IMR-90 (cell line): ENCODE data around the gene NOVA2. TPM values are rescaled to one million over a fixed set of nuclear protein-coding genes. Genes with fewer than 3 reads are reported as not detected.

Experiments used
- ATAC-seq: fragments of 200-7000 bp; cut with Tn5 transposase; 2 replicates; pipeline ENCODE4 v1.9.1; 2020; ENCODE audit warnings: low read depth, mild to moderate bottlenecking, moderate library complexity
- BruUV-seq: library from RNA; stranded (reverse); fragments of 400-500 nt; replicated peaks from 2 replicates; lab custom pipeline; 2021; lab: Mats Ljungman, UMichigan
- CTCF ChIA-PET: fragments of 300-600 bp; formaldehyde crosslinking; extraction: SDS; loops from one replicate; lab custom pipeline; 2021; ENCODE audit warnings: antibody characterized with exemption; lab: Yijun Ruan, JAX
- POLR2A ChIA-PET: fragments of 300-600 bp; sonication (Branson Sonifier 250); formaldehyde crosslinking; loops from one replicate; lab custom pipeline; 2022; ENCODE audit warnings: antibody characterized with exemption; ENCODE audit not compliant: unreplicated experiment; lab: Charles Lee
- DNase-seq: peaks from one replicate; pipeline ENCODE4 v3.0.0; 2013
- H2AFZ ChIP-seq: replicated peaks from 2 replicates; pipeline ENCODE3; 2013; ENCODE audit warnings: low read length, mild to moderate bottlenecking; ENCODE audit not compliant: poor library complexity
- H2AK5ac ChIP-seq: 2 replicates; pipeline ENCODE4 v1.6.1; 2013; ENCODE audit warnings: low read depth, low read length, inconsistent platforms
- H2AK9ac ChIP-seq: replicated peaks from 2 replicates; pipeline ENCODE3; 2013; ENCODE audit warnings: mild to moderate bottlenecking, low read depth, low read length, moderate library complexity; ENCODE audit not compliant: poor library complexity
- H2BK120ac ChIP-seq: 2 replicates; pipeline ENCODE4 v1.6.1; 2013; ENCODE audit warnings: low read depth, low read length, inconsistent platforms
- H2BK15ac ChIP-seq: 3 replicates; pipeline ENCODE4 v1.6.1; 2013; ENCODE audit warnings: low read depth, low read length, inconsistent platforms
- H2BK20ac ChIP-seq: 2 replicates; pipeline ENCODE4 v1.6.1; 2013; ENCODE audit warnings: low read depth, mild to moderate bottlenecking, inconsistent platforms, low read length, moderate library complexity
- H2BK5ac ChIP-seq: 2 replicates; pipeline ENCODE4 v1.6.1; 2013; ENCODE audit warnings: mild to moderate bottlenecking, low read depth, low read length, inconsistent platforms; ENCODE audit not compliant: poor library complexity, severe bottlenecking
- H3K14ac ChIP-seq: replicated peaks from 2 replicates; pipeline ENCODE4 v1.6.1; 2013; ENCODE audit warnings: low read depth, low read length, inconsistent platforms
- H3K18ac ChIP-seq: 2 replicates; pipeline ENCODE4 v1.6.1; 2013; ENCODE audit warnings: low read depth, low read length, control low read depth
- H3K23ac ChIP-seq: 2 replicates; pipeline ENCODE4 v1.6.1; 2013; ENCODE audit warnings: low read depth, low read length, inconsistent platforms
- H3K27ac ChIP-seq: 2 replicates; pipeline ENCODE4 v1.5.1; 2013; ENCODE audit warnings: mild to moderate bottlenecking, control low read depth, low read length; ENCODE audit not compliant: insufficient read depth
- H3K27me3 ChIP-seq: 2 replicates; pipeline ENCODE4 v1.6.1; 2013; ENCODE audit warnings: low read length; ENCODE audit not compliant: control insufficient read depth, insufficient read depth
- H3K36me3 ChIP-seq: 2 replicates; pipeline ENCODE4 v1.6.1; 2013; ENCODE audit warnings: low read length, mixed read lengths; ENCODE audit not compliant: control insufficient read depth, insufficient read depth
- H3K4ac ChIP-seq: 2 replicates; pipeline ENCODE4 v1.6.1; 2013; ENCODE audit warnings: low read depth, low read length, inconsistent platforms
- H3K4me1 ChIP-seq: 2 replicates; pipeline ENCODE4 v1.6.1; 2013; ENCODE audit warnings: low read length, mixed read lengths; ENCODE audit not compliant: control insufficient read depth, insufficient read depth
- H3K4me2 ChIP-seq: 2 replicates; pipeline ENCODE4 v1.6.1; 2013; ENCODE audit warnings: low read depth, mild to moderate bottlenecking, control low read depth, low read length, moderate library complexity
- H3K4me3 ChIP-seq: 2 replicates; pipeline ENCODE4 v1.5.1; 2013; ENCODE audit warnings: low read depth, mild to moderate bottlenecking, control low read depth, low read length, moderate library complexity; ENCODE audit not compliant: insufficient read depth
- H3K56ac ChIP-seq: 2 replicates; pipeline ENCODE4 v1.6.1; 2013; ENCODE audit warnings: low read length, inconsistent platforms; ENCODE audit not compliant: insufficient read depth; ENCODE audit errors: extremely low read depth
- H3K79me1 ChIP-seq, 2 experiments: 2 replicates each; pipeline ENCODE4 v1.6.1; 2013; ENCODE audit warnings: low read length in 2 of 2, inconsistent platforms in 1 of 2, low read depth in 1 of 2
- H3K9ac ChIP-seq: 2 replicates; pipeline ENCODE4 v1.6.1; 2013; ENCODE audit warnings: low read depth, low read length, control low read depth
- H3K9me1 ChIP-seq: 2 replicates; pipeline ENCODE4 v1.6.1; 2013; ENCODE audit warnings: low read length, inconsistent platforms; ENCODE audit not compliant: insufficient read depth
- H3K9me3 ChIP-seq: 2 replicates; pipeline ENCODE4 v1.6.1; 2013; ENCODE audit warnings: low read length; ENCODE audit not compliant: control insufficient read depth, insufficient read depth
- H4K20me1 ChIP-seq: 2 replicates; pipeline ENCODE4 v1.6.1; 2013; ENCODE audit warnings: low read length, inconsistent platforms; ENCODE audit not compliant: insufficient read depth
- H4K5ac ChIP-seq: 2 replicates; pipeline ENCODE4 v1.6.1; 2013; ENCODE audit warnings: mild to moderate bottlenecking, low read depth, low read length, control low read depth
- H4K8ac ChIP-seq, 2 experiments: 2 replicates each; pipeline ENCODE4 v1.6.1; 2013; ENCODE audit warnings: low read depth in 2 of 2, low read length in 2 of 2, control low read depth in 1 of 2, inconsistent platforms in 1 of 2
- H4K91ac ChIP-seq: 2 replicates; pipeline ENCODE4 v1.6.1; 2013; ENCODE audit warnings: low read depth, low read length, inconsistent platforms; ENCODE audit not compliant: insufficient read depth
- CEBPB ChIP-seq: IDR thresholded peaks from 2 replicates; pipeline ENCODE4 v1.6.1; 2012; ENCODE audit warnings: low read depth, low read length, improper control_type of control experiment
- CHD1 ChIP-seq: IDR thresholded peaks from 2 replicates; pipeline ENCODE4 v1.6.1; 2012; ENCODE audit warnings: low read depth, low read length, improper control_type of control experiment
- FOS ChIP-seq: fragments of 150-350 bp; IDR thresholded peaks from 2 replicates; pipeline ENCODE4 v1.6.1; 2016; ENCODE audit warnings: low read depth, low read length
- MAFK ChIP-seq: IDR thresholded peaks from 2 replicates; pipeline ENCODE4 v1.6.1; 2012; ENCODE audit warnings: low read depth, low read length, improper control_type of control experiment
- MAZ ChIP-seq: IDR thresholded peaks from 2 replicates; pipeline ENCODE4 v1.6.1; 2012; ENCODE audit warnings: low read depth, mild to moderate bottlenecking, low read length, improper control_type of control experiment, moderate library complexity, borderline replicate concordance
- MXI1 ChIP-seq: IDR thresholded peaks from 2 replicates; pipeline ENCODE4 v1.6.1; 2012; ENCODE audit warnings: low read depth, mild to moderate bottlenecking, low read length, moderate library complexity, borderline replicate concordance
- NFE2L2 ChIP-seq: fragments of 150-350 bp; IDR thresholded peaks from 2 replicates; pipeline ENCODE4 v1.6.1; 2016; ENCODE audit warnings: low read depth, mild to moderate bottlenecking, low read length
- POLR2A ChIP-seq: IDR thresholded peaks from 2 replicates; pipeline ENCODE4 v1.6.1; 2012; ENCODE audit warnings: mild to moderate bottlenecking, low read depth, low read length
- RAD21 ChIP-seq: IDR thresholded peaks from 2 replicates; pipeline ENCODE4 v1.6.1; 2012; ENCODE audit warnings: low read length, improper control_type of control experiment
- RCOR1 ChIP-seq: IDR thresholded peaks from 2 replicates; pipeline ENCODE4 v1.6.1; 2012; ENCODE audit warnings: mild to moderate bottlenecking, low read length, improper control_type of control experiment; ENCODE audit not compliant: insufficient replicate concordance
- SMC3 ChIP-seq: fragments of 150-350 bp; IDR thresholded peaks from 2 replicates; pipeline ENCODE4 v1.6.1; 2016; ENCODE audit warnings: low read depth, mild to moderate bottlenecking, antibody characterized with exemption, low read length, moderate library complexity
- WGBS, 2 experiments: methylation state at CpG; one replicate each; pipeline versions ENCODE4 v1.1.5 to v1.1.7; 2013; ENCODE audit warnings: missing lambda C conversion rate in 2 of 2; ENCODE audit not compliant: insufficient read length in 1 of 2; ENCODE audit errors: extremely low coverage in 2 of 2; 5-methylcytosine and 5-hydroxymethylcytosine counted together
- dilution Hi-C: fragments of 300-500 bp; cut with HindIII; formaldehyde crosslinking; loops from one replicate; pipeline ENCODE4 v1.14.3; 2018; ENCODE audit warnings: low sequenced_read_pairs; ENCODE audit not compliant: unreplicated experiment
- in situ Hi-C: fragments of 300-500 bp; cut with MboI; formaldehyde crosslinking; loops from 3 replicates; pipeline ENCODE4 v1.14.3; 2019; ENCODE audit warnings: low sequenced_read_pairs, inconsistent platforms, mixed read lengths
- intact Hi-C: fragments of 100-400 bp; cut with micrococcal nuclease; formaldehyde crosslinking; loops from 2 replicates; pipeline ENCODE4 v1.10.0; 2022
- polyA plus RNA-seq, 3 experiments: library from polyadenylated mRNA; depleted of rRNA; stranded (reverse); fragments of >200 nt; gene quantifications; 2 replicates each; pipeline ENCODE4 v1.2.3, GENCODE V29; 2012; ENCODE audit warnings: low replicate concordance in 1 of 3
- total RNA-seq: library from RNA; depleted of rRNA; stranded (reverse); fragments of >200 nt; gene quantifications from 2 replicates; pipeline ENCODE4 v1.2.3, GENCODE V29; 2012
- TF ChIP-seq, protein P1 (sequence below): fragments of 150-350 bp; IDR thresholded peaks from 2 replicates; pipeline ENCODE4 v1.6.1; 2017; ENCODE audit warnings: mild to moderate bottlenecking, antibody characterized with exemption, low read length, low read depth
- TF ChIP-seq, protein P2 (sequence below): conservative IDR thresholded peaks from 2 replicates; pipeline ENCODE4 v1.5.1; 2012; ENCODE audit warnings: mild to moderate bottlenecking, low read depth, low read length, improper control_type of control experiment
- TF ChIP-seq, protein P3 (sequence below): fragments of 150-350 bp; IDR thresholded peaks from 2 replicates; pipeline ENCODE4 v1.6.1; 2016; ENCODE audit warnings: low read depth, mild to moderate bottlenecking, low read length, moderate library complexity, borderline replicate concordance

The NOVA2 gene
- total and polyA plus RNA-seq, 2 of the 4 experiments (the other 2 are of a cell fraction): 0.03 TPM; not detected in 1

DNA sequence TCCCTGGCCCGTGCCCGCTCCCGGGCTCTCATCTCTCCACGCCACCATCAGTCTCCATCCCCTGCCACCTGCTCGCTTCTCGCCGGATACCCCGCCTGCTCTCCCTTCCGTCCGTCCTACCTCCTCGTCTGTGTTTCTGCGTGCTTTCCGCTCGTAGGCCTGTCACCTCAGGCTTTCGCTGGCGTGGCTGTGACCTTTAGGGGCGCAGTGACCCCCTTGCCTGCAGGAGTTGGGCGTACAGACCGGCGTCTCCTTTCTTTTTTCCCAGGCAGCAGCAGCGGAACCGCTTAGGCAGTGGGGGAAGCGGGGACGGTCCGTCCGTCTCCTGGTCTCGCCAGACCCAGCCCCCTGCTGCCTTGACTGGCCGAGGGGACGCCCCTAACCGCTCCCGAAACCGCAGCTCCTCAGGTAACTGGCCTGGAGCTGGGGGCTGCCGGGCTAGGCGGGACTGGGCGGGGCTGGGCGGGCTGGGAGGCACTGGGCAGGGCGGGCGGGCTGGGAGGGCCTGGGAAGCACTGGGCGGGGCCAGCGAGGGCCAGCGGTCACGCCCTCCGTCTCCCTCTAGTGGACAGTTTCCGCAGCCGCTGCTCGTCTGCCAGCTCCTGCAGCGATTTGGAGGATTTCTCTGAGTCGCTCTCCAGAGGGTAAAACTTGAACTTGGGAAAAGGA, 42.9 kb upstream of the NOVA2 start:
- Histone ChIP-seq H3K18ac (no peak overlapping the region), H3K56ac (no peak overlapping the region), H3K4ac (no peak overlapping the region), H4K5ac (no peak overlapping the region), H3K23ac (no peak overlapping the region), H3K79me1 (no peaks in the 10 kb centered on the region), H3K27ac (no peak overlapping the region), H2BK5ac (no peak overlapping the region), H3K9me3 (no peaks in the 10 kb centered on the region), H2AFZ (peak overlapping the region; percentile 87), H3K36me3 (no peaks in the 10 kb centered on the region), H3K14ac (no peak overlapping the region), H2BK120ac (no peak overlapping the region), H3K4me1 (peaks cover 7% of the 10 kb centered on the region; the same call in 1 of the 2 replicates), H3K4me3 (peak overlapping the region; percentile 58), H4K91ac (no peak overlapping the region), H4K8ac (no peak overlapping the region), H2BK15ac (no peak overlapping the region), H2AK9ac (no peak overlapping the region), H3K4me2 (peak overlapping the region; percentile 100), H2BK20ac (no peak overlapping the region), H3K9ac (no peak overlapping the region), H4K20me1 (peaks cover 21% of the 10 kb centered on the region), H3K9me1 (peaks cover 3% of the 10 kb centered on the region; the same call in 1 of the 2 replicates), H3K27me3 (peaks cover 17% of the 10 kb centered on the region), H2AK5ac (no peak overlapping the region)
- 10% methylated on average over 20 of the region's 48 CpGs; no CpG with 5 or more reads in 1 of the 2 experiments for WGBS, 2 experiments
- dilution Hi-C loops (no loop called here), in situ Hi-C loops (no loop called here), intact Hi-C loops (no loop called here)
- ChIA-PET POLR2A (no interaction called here), CTCF (interaction anchor here (0.6 to 1.9 kb wide), 8 partner anchors 10 to 153 kb away, joined by 3 to 11 read pairs (median 3); partner anchors contain the start of genes CCDC61 and FOXA3)
- BruUV-seq: no TSS peak
- DNase-seq: peak; percentile 68
- peak; percentile 95 for ATAC-seq
- TF ChIP-seq, protein P1, sequence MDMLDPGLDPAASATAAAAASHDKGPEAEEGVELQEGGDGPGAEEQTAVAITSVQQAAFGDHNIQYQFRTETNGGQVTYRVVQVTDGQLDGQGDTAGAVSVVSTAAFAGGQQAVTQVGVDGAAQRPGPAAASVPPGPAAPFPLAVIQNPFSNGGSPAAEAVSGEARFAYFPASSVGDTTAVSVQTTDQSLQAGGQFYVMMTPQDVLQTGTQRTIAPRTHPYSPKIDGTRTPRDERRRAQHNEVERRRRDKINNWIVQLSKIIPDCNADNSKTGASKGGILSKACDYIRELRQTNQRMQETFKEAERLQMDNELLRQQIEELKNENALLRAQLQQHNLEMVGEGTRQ: no peak
- TF ChIP-seq RAD21: 0 out of 2 replicates have a peak, but pooled peaks have one; percentile 28
- TF ChIP-seq MAZ: no peak; the same call in 1 of the 2 replicates
- TF ChIP-seq, protein P2, sequence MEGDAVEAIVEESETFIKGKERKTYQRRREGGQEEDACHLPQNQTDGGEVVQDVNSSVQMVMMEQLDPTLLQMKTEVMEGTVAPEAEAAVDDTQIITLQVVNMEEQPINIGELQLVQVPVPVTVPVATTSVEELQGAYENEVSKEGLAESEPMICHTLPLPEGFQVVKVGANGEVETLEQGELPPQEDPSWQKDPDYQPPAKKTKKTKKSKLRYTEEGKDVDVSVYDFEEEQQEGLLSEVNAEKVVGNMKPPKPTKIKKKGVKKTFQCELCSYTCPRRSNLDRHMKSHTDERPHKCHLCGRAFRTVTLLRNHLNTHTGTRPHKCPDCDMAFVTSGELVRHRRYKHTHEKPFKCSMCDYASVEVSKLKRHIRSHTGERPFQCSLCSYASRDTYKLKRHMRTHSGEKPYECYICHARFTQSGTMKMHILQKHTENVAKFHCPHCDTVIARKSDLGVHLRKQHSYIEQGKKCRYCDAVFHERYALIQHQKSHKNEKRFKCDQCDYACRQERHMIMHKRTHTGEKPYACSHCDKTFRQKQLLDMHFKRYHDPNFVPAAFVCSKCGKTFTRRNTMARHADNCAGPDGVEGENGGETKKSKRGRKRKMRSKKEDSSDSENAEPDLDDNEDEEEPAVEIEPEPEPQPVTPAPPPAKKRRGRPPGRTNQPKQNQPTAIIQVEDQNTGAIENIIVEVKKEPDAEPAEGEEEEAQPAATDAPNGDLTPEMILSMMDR: peak; percentile 68
- peak; percentile 27; the same call in 1 of the 2 replicates for TF ChIP-seq SMC3
- no peak for TF ChIP-seq RCOR1
- no peak for TF ChIP-seq CEBPB
- no peak for TF ChIP-seq MAFK
- no peak for TF ChIP-seq MXI1
- TF ChIP-seq FOS: no peak
- TF ChIP-seq CHD1: no peak
- TF ChIP-seq, protein P3, sequence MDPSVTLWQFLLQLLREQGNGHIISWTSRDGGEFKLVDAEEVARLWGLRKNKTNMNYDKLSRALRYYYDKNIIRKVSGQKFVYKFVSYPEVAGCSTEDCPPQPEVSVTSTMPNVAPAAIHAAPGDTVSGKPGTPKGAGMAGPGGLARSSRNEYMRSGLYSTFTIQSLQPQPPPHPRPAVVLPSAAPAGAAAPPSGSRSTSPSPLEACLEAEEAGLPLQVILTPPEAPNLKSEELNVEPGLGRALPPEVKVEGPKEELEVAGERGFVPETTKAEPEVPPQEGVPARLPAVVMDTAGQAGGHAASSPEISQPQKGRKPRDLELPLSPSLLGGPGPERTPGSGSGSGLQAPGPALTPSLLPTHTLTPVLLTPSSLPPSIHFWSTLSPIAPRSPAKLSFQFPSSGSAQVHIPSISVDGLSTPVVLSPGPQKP: no peak
- TF ChIP-seq POLR2A: no peak
- TF ChIP-seq NFE2L2: no peak
